ENCODE results near the gene RFTN1.

The RFTN1 gene

GRCh38 chr3:16377847-16378302 is 135.6 kb downstream of the RFTN1 start:
- DNase-seq (ENCODE audit: low read depth): no peak
- H3K4me3 ChIP-seq (ENCODE audit: low read length): no peak overlapping the region
- TF ChIP-seq CTCF (IDR thresholded peaks at IDR 0.05; ENCODE audit: insufficient read depth, low read depth, low read length, missing control alignments): peak; percentile 6

- no peak overlapping the region for H3K4me3 ChIP-seq (ENCODE audit: low read length)
- no peak for DNase-seq (ENCODE audit: low read depth)
- no peak for TF ChIP-seq CTCF (IDR thresholded peaks at IDR 0.05; ENCODE audit: insufficient read depth, low read depth, low read length, missing control alignments)
These were observed 136.3 kb downstream of the RFTN1 start for GRCh38 chr3:16377196-16377595.

GRCh38 chr3:16375891-16376290 is 137.6 kb downstream of the RFTN1 start:
- H3K4me3 ChIP-seq (ENCODE audit: low read length): no peak overlapping the region
- TF ChIP-seq CTCF (IDR thresholded peaks at IDR 0.05; ENCODE audit: insufficient read depth, low read depth, low read length, missing control alignments): no peak
- DNase-seq (ENCODE audit: low read depth): no peak

DNA sequence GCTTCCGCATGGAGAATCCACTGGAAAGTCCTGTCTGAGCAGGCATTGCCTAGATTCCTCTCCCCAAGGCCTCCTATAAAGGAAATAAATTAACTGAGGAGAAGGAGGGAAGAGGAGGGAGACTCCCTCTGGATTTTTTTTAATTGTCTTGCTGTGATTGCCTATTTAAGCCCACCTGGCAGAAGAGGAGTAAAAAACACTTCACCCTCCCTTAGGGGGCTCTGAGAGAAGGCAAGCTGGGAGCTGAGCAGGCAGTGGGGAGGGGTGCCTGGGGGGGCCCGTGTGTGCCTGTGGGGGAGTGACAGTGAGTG is 138.6 kb downstream of the RFTN1 start:
- H3K4me3 ChIP-seq (ENCODE audit: low read length): no peak overlapping the region
- TF ChIP-seq CTCF (IDR thresholded peaks at IDR 0.05; ENCODE audit: insufficient read depth, low read depth, low read length, missing control alignments): no peak
- DNase-seq (ENCODE audit: low read depth): no peak

DNA sequence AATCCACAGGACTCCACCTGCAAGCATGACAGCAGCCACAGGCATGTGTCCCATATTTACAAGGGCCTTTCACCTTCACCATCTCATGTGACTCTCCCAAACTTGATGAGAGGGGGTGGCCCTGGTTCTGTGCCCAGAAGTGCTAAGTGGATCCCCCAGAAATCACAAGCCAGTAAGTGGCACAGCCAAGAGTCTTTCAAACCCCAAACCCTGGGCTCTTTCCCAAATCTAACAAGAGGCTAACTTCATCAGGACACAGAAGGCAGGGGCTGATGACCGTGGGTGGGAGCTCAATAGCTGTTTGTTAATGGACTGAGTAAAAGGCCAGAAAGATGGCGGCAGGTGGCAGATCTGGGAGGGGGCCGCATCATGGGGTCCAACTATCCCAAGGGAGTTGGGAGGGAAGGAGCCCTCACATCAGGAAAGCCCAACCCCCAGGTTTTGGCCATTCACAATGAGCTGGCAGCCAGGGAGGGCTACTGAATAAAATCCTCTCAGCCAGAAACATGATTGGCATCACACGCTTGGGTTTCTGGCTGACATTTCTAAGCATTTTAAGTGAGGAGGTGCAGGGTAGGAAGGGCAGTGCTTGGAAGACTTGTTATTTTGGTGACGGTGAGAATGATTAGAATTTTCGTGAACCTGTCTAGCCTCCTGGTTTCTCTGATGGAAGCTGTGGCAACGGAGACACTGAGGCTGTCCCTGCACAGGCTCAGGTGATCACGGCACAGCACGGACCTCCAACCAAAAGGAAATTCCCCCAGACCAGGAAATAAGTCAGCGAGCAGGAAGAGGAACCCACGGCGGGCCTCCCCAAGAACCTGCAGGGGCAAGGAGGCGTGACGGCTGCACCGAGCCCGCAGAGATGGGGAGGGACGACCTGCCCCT is 139.2 kb downstream of the RFTN1 start:
- TF ChIP-seq CTCF (IDR thresholded peaks at IDR 0.05; ENCODE audit: insufficient read depth, low read depth, low read length, missing control alignments): no peak
- H3K4me3 ChIP-seq (ENCODE audit: low read length): no peak overlapping the region
- DNase-seq (ENCODE audit: low read depth): peak; percentile 11

- no peak for TF ChIP-seq CTCF (IDR thresholded peaks at IDR 0.05; ENCODE audit: insufficient read depth, low read depth, low read length, missing control alignments)
- H3K4me3 ChIP-seq (ENCODE audit: low read length): no peak overlapping the region
- no peak for DNase-seq (ENCODE audit: low read depth)
These were observed 140.1 kb downstream of the RFTN1 start for GRCh38 chr3:16373341-16373946.

All from epithelial cell of esophagus (primary cell).